PC-9 (cell line): ENCODE results near the gene SDK1. TPM values are rescaled to one million over a fixed set of nuclear protein-coding genes. Genes with fewer than 3 reads are reported as not detected.
A peak's percentile ranks its signal among the peaks of the same experiment; 100 is the strongest.

Experiments
- BruUV-seq: library from RNA; stranded (reverse); fragments of 400-500 nt; replicated peaks from 2 replicates; lab custom pipeline; 2021; lab: Mats Ljungman, UMichigan
- CTCF ChIA-PET: fragments of 300-600 bp; sonication (Branson Sonifier 250); formaldehyde crosslinking; loops from one replicate; lab custom pipeline; 2022; ENCODE audit warnings: antibody characterized with exemption; lab: Charles Lee
- POLR2A ChIA-PET: fragments of 300-600 bp; sonication (Branson Sonifier 250); formaldehyde crosslinking; loops from one replicate; lab custom pipeline; 2022; ENCODE audit warnings: antibody characterized with exemption; ENCODE audit not compliant: unreplicated experiment; lab: Charles Lee
- DNase-seq, 2 experiments: peaks; one replicate each; pipeline versions ENCODE4 v3.0.0 to v3.0.0-alpha.2; 2015 to 2022; ENCODE audit warnings: mixed read lengths in 1 of 2
- H2AFZ ChIP-seq: fragments of 200-600 bp; sonication (generic); 2 replicates; pipeline ENCODE4 v1.8.1; 2017; ENCODE audit warnings: antibody characterized with exemption
- H3F3A ChIP-seq: fragments of 200-600 bp; sonication (generic); 2 replicates; pipeline ENCODE4 v1.8.1; 2017; ENCODE audit warnings: antibody characterized with exemption, mild to moderate bottlenecking, low read depth; ENCODE audit not compliant: insufficient read depth
- H3K27ac ChIP-seq: fragments of 200-600 bp; sonication (generic); 2 replicates; pipeline ENCODE4 v1.6.1; 2016; ENCODE audit warnings: mixed run types
- H3K27me3 ChIP-seq: fragments of 200-600 bp; sonication (generic); 2 replicates; pipeline ENCODE4 v1.6.1; 2016; ENCODE audit warnings: low read depth, mixed run types; ENCODE audit not compliant: insufficient read depth
- H3K36me3 ChIP-seq: fragments of 200-600 bp; sonication (generic); 2 replicates; pipeline ENCODE4 v1.6.1; 2016; ENCODE audit warnings: low read depth, mixed run types
- H3K4me1 ChIP-seq: fragments of 200-600 bp; sonication (generic); replicated peaks from 2 replicates; pipeline ENCODE4 v1.6.1; 2016; ENCODE audit warnings: mixed run types; ENCODE audit not compliant: insufficient read depth
- H3K4me2 ChIP-seq: fragments of 200-600 bp; sonication (generic); 2 replicates; pipeline ENCODE4 v1.6.1; 2017; ENCODE audit warnings: mixed run types
- H3K4me3 ChIP-seq: fragments of 200-600 bp; sonication (generic); 2 replicates; pipeline ENCODE4 v1.6.1; 2016; ENCODE audit warnings: mixed run types
- H3K79me2 ChIP-seq: fragments of 200-600 bp; sonication (generic); 2 replicates; pipeline ENCODE4 v1.6.1; 2017; ENCODE audit warnings: low read depth, mixed run types
- H3K9me2 ChIP-seq: fragments of 200-600 bp; sonication (generic); 2 replicates; pipeline ENCODE4 v1.8.1; 2017; ENCODE audit warnings: mild to moderate bottlenecking; ENCODE audit not compliant: insufficient read depth
- H3K9me3 ChIP-seq: fragments of 200-600 bp; sonication (generic); 2 replicates; pipeline ENCODE4 v1.8.1; 2016; ENCODE audit warnings: low read depth; ENCODE audit not compliant: insufficient read depth
- H4K20me1 ChIP-seq: fragments of 200-600 bp; sonication (generic); 2 replicates; pipeline ENCODE4 v1.8.1; 2017; ENCODE audit not compliant: insufficient read depth
- CTCF ChIP-seq: fragments of 200-600 bp; sonication (generic); conservative IDR thresholded peaks from 2 replicates; pipeline ENCODE4 v1.6.1; 2017; ENCODE audit warnings: mixed run types, antibody characterized with exemption, mild to moderate bottlenecking, moderate library complexity
- EZH2 ChIP-seq: fragments of 200-600 bp; sonication (generic); IDR thresholded peaks from 2 replicates; pipeline ENCODE4 v1.8.0; 2017; ENCODE audit warnings: antibody characterized with exemption, low read depth
- intact Hi-C: fragments of 100-400 bp; cut with micrococcal nuclease; formaldehyde crosslinking; loops from one replicate; pipeline ENCODE4 v1.10.0; 2022; ENCODE audit not compliant: unreplicated experiment
- total RNA-seq: library from RNA; stranded (reverse); gene quantifications from 2 replicates; pipeline ENCODE4 v1.2.3, GENCODE V29; 2021

The SDK1 gene
- total RNA-seq, 1 experiment from 2014 or later, result not detected

- no peak for DNase-seq
- Histone ChIP-seq H3F3A (no peaks in the 10 kb centered on the region), H3K9me2 (no peaks in the 10 kb centered on the region), H3K4me2 (no peak overlapping the region), H3K27me3 (no peaks in the 10 kb centered on the region; the same call in 1 of the 2 replicates), H3K4me1 (0 out of 2 replicates have a peak, but pooled peaks cover 5% of the 10 kb centered on the region), H2AFZ (no peak overlapping the region), H3K27ac (no peak overlapping the region), H3K36me3 (no peaks in the 10 kb centered on the region), H3K9me3 (no peaks in the 10 kb centered on the region), H3K4me3 (no peak overlapping the region), H3K79me2 (no peaks in the 10 kb centered on the region), H4K20me1 (no peaks in the 10 kb centered on the region)
- ChIA-PET CTCF (no interaction called here), POLR2A (no interaction called here)
- TF ChIP-seq EZH2 (no peak), CTCF (no peak)
- BruUV-seq, result no TSS peak
- intact Hi-C loops, result no loop called here
Observed at GRCh38 chr7:3265388-3265787, 35.7 kb upstream of the SDK1 start.

GRCh38 chr7:3266240-3266639 lies 34.8 kb upstream of the SDK1 start:
- Histone ChIP-seq H4K20me1 (no peaks in the 10 kb centered on the region), H2AFZ (no peak overlapping the region), H3K4me1 (0 out of 2 replicates have a peak, but pooled peaks cover 5% of the 10 kb centered on the region), H3K4me2 (no peak overlapping the region), H3K36me3 (no peaks in the 10 kb centered on the region), H3K9me3 (no peaks in the 10 kb centered on the region), H3K27ac (no peak overlapping the region), H3F3A (no peaks in the 10 kb centered on the region), H3K9me2 (no peaks in the 10 kb centered on the region), H3K79me2 (no peaks in the 10 kb centered on the region), H3K4me3 (no peak overlapping the region), H3K27me3 (no peaks in the 10 kb centered on the region; the same call in 1 of the 2 replicates)
- intact Hi-C loops, result no loop called here
- CTCF ChIA-PET, result no interaction called here
- TF ChIP-seq EZH2, result no peak
- TF ChIP-seq CTCF, result no peak
- BruUV-seq, result no TSS peak
- POLR2A ChIA-PET, result no interaction called here
- no peak for DNase-seq

GRCh38 chr7:3267966-3268690 lies 32.9 kb upstream of the SDK1 start:
- TF ChIP-seq EZH2 (no peak), CTCF (no peak)
- H3K4me1 ChIP-seq, result peaks cover 16% of the 10 kb centered on the region
- peaks cover 11% of the 10 kb centered on the region; the same call in 1 of the 2 replicates for H3F3A ChIP-seq
- no peaks in the 10 kb centered on the region for H3K79me2 ChIP-seq
- POLR2A ChIA-PET, result interaction anchor here (0.6 kb wide), 1 partner anchor 401 kb away, joined by 7 read pairs; no protein-coding TSS in a partner anchor
- no peak overlapping the region for H2AFZ ChIP-seq
- no peak overlapping the region for H3K4me3 ChIP-seq
- no peaks in the 10 kb centered on the region for H3K9me3 ChIP-seq
- no peaks in the 10 kb centered on the region for H3K36me3 ChIP-seq
- H3K4me2 ChIP-seq, result no peak overlapping the region
- DNase-seq, result peak in 1 of 2 experiments; percentile 58
- H3K27ac ChIP-seq, result no peak overlapping the region
- BruUV-seq, result no TSS peak
- intact Hi-C loops, result no loop called here
- H4K20me1 ChIP-seq, result no peaks in the 10 kb centered on the region
- no peaks in the 10 kb centered on the region; the same call in 1 of the 2 replicates for H3K27me3 ChIP-seq
- H3K9me2 ChIP-seq, result no peaks in the 10 kb centered on the region
- CTCF ChIA-PET, result no interaction called here
